Measurements from ENCODE around the gene CAPG.

Gene CAPG

DNA sequence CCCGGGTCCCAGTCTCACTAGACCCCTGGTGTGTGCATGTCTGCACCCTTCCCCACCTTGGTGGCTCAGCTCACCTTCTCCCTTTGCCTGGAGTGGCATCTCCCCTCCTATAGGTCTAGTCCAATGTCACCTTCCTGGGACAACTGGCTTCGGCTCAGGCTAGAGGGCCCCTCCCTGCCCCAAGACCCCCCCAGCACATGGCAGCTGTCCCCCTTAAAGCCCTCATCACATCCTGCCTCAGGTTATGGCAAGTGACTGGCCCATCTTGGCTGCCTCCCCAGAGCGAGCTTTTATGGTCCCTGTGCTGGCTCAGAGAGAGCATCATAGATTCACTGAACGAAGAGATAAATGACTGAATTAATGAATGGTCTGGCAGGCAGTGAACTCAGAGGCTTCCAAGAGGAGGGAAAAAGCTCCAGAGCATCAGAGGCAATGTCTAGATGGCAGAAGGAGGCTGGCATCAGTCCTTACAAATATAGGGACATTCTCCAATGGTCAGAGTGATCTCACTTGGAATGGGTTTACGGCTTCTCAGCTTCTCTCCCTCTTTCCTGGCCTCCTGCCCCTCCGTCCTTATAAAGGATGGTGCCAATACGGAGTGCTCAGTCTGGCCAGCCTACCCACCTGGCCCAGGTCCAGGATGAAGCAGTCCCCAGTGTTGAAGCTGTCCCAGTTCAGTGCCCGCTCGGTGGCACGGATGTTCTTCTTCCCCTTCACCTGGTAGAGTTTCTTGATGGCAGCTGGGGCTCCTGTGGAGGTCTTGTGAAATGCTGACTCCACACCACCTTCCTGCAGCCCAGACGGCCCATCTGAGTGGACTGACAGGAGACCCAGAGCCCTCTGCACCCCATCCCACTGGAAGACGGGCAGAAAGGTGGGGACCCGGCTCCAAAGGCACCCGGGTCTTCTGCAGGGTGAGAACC, 9.4 kb downstream of the CAPG start:
- Histone ChIP-seq H3K9me3 (ENCODE audit: control insufficient read depth, insufficient read depth, low read length) (no peaks in the 10 kb centered on the region), H3K9ac (ENCODE audit: low read depth, low read length) (no peak overlapping the region), H3K4me1 (ENCODE audit: insufficient read depth, low read length) (peaks cover 6% of the 10 kb centered on the region; the same call in 1 of the 2 replicates), H3K36me3 (ENCODE audit: insufficient read depth, low read length) (peaks cover 4% of the 10 kb centered on the region; the same call in 1 of the 2 replicates)

DNA sequence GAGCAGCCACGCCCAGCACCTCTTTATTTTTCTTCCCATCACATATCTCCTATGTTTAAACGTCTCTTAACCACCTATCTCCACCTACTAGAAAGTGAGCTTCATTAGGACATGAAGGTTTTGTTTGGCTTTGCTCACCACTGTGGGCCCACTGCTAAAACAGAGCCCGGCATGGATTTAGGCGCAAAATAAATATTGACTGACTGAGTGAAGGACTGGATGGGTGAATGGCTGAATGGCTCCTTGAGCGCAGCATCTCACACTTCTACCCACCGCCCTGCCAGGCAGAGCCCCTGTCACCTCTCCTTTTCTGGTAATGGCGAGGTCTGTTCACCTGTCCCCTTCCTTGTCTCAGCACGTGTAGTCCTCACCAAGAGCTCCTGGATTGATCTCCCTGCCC, 10.1 kb downstream of the CAPG start:
- H3K36me3 ChIP-seq (ENCODE audit: insufficient read depth, low read length) = peaks cover 4% of the 10 kb centered on the region; the same call in 1 of the 2 replicates
- no peak overlapping the region for H3K9ac ChIP-seq (ENCODE audit: low read depth, low read length)
- no peaks in the 10 kb centered on the region for H3K9me3 ChIP-seq (ENCODE audit: control insufficient read depth, insufficient read depth, low read length)
- no peaks in the 10 kb centered on the region; the same call in 1 of the 2 replicates for H3K4me1 ChIP-seq (ENCODE audit: insufficient read depth, low read length)

DNA sequence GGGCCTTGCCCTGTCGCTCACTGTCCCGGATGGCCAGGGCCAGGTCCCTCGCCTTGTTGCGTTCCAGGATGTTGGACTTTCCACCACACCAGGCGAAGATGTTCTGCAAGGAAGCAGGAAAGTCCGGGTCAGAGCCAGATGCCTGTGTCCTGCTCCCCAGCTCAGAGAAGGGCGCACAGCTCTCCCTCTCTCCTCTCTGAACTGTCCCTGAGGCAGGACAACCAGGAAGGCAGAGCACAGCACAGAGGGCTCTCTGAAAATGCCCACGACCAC, 11.0 kb downstream of the CAPG start:
- Histone ChIP-seq H3K36me3 (ENCODE audit: insufficient read depth, low read length) (peaks cover 5% of the 10 kb centered on the region; the same call in 1 of the 2 replicates), H3K9ac (ENCODE audit: low read depth, low read length) (no peak overlapping the region), H3K4me1 (ENCODE audit: insufficient read depth, low read length) (no peaks in the 10 kb centered on the region), H3K9me3 (ENCODE audit: control insufficient read depth, insufficient read depth, low read length) (no peaks in the 10 kb centered on the region)

DNA sequence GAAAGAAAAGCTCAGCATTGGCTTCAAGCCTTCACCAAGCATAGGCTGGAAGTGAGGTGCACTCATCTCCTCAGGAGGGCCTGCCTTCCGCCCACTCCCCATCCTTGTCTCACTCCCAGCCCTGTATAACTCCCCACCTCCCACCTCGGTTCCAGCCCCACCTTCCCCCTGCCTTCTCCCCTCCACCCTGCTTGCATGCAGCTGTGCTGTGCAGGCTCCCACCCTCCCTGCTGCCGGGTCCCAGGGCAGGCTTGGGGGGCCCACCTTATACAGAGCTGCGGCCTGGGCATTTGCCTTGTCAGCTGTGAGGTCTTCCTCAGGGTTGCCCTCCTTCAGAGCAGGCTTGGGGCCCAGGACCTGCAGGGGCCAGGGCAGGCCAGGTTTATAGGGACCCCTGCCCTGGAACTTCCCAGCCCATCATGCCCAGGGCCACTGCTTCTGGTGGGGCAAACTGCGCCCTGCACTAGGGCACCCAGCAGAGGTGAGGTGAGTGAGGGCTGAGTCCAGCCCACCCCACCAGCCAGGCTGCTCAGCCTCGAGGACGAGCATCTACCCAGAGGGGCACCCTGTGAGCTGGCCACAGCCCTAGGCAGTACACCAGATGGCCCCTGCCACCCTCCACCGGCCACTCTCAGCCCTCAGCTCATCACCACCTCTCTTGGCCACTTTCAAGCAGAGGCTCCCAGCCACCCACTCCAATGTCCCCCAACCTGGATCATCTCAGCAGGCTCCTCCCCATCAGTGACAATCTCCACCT, 11.6 kb downstream of the CAPG start:
- peaks cover 6% of the 10 kb centered on the region; the same call in 1 of the 2 replicates for H3K36me3 ChIP-seq (ENCODE audit: insufficient read depth, low read length)
- H3K9me3 ChIP-seq (ENCODE audit: control insufficient read depth, insufficient read depth, low read length) = no peaks in the 10 kb centered on the region
- H3K9ac ChIP-seq (ENCODE audit: low read depth, low read length) = no peak overlapping the region
- H3K4me1 ChIP-seq (ENCODE audit: insufficient read depth, low read length) = no peaks in the 10 kb centered on the region

DNA sequence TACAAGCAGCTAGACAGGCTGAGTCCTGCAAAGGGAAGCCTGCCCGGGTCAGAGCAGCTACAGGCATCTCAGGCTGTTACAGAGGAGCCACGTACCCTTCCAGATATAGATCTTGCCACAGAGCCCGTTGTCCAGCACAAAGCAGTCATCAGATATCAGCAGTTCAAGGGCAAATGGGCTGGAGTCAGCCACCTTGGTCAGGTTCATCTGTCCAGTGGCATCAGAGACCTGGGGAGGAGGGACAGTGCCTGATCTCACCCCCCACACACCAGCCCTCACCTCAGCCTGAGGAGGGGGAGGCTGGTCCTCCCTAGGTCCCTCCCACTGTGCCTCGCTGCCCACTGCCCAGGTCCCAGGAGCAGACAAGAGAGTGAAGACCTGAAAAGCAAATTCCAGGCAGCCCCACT, 12.2 kb downstream of the CAPG start:
- no peak overlapping the region for H3K9ac ChIP-seq (ENCODE audit: low read depth, low read length)
- no peaks in the 10 kb centered on the region for H3K9me3 ChIP-seq (ENCODE audit: control insufficient read depth, insufficient read depth, low read length)
- H3K4me1 ChIP-seq (ENCODE audit: insufficient read depth, low read length) = no peaks in the 10 kb centered on the region
- peaks cover 6% of the 10 kb centered on the region; the same call in 1 of the 2 replicates for H3K36me3 ChIP-seq (ENCODE audit: insufficient read depth, low read length)

DNA sequence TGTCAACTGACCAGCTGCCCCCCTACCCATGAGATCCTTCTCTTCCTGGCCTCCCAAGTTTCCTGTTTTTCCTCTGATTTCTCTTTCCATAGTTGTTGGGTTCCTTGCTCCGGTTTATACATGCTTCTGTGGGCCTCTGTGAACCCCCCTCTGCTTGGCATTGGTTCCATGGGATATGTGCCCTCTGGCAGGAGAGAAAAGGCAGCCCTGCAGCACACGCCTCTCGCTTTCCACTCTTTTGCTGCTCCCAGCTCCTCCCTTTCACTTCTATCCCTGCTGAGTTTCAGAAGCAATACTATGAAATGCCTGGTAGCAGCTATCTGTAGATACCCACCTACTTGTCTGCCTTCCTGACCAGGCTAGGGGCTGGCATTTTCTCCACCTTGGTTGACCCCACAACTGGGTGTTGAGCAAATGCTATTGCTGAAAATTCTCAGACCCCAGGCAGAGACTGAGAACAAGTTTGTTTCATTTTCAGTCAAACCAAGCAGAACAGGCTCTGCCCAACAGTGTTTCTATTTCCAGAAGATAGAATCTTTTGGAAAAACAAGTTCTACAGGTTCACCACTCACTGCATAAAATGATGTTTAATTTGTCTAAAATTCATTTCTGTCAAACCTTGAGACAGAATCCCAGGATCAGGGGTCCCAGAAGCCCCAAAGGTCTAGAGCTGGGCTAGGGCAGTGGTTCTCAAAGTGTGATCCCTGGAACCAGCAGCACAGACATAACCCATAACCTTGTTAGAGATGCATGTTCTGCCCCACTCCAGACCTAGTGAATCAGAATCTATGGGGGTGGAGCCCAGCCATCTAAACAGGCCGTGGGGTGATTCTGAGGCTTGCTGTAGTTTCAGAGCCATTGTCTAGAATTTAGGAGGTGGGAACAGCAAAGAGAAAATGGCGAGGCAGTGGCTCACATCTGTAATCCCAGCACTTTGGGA, 13.4 kb downstream of the CAPG start:
- Histone ChIP-seq H3K9me3 (ENCODE audit: control insufficient read depth, insufficient read depth, low read length) (no peaks in the 10 kb centered on the region), H3K4me1 (ENCODE audit: insufficient read depth, low read length) (no peaks in the 10 kb centered on the region), H3K36me3 (ENCODE audit: insufficient read depth, low read length) (peaks cover 6% of the 10 kb centered on the region; the same call in 1 of the 2 replicates), H3K9ac (ENCODE audit: low read depth, low read length) (no peak overlapping the region)

DNA sequence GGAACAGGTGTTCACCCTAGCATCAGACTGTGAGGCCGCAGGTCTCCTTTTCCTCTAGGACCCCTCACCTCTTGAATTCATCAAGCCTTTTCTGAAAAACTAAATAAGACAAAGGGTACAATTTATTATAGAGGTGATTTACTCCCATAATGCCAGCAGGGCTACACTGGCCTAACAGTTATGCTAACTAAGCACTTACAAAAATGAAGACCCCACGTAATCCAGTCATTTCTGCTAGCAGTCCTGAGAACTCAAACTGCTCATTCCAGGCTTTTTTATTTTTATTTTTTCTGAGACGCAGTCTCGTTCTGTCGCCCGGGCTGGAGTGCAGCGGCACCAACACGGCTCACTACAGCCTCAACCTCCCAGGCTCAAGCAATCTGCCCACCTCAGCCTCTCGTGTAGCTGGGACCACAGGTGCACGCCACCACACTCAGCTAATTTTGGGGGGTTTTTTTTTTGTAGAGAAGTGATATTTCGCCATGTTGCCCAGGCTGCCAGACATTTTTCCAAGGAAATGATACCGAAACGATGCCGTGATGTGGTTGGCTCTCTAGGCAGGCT, 14.2 kb downstream of the CAPG start:
- H3K9me3 ChIP-seq (ENCODE audit: control insufficient read depth, insufficient read depth, low read length) = no peaks in the 10 kb centered on the region
- no peak overlapping the region for H3K9ac ChIP-seq (ENCODE audit: low read depth, low read length)
- peaks cover 6% of the 10 kb centered on the region; the same call in 1 of the 2 replicates for H3K36me3 ChIP-seq (ENCODE audit: insufficient read depth, low read length)
- H3K4me1 ChIP-seq (ENCODE audit: insufficient read depth, low read length) = no peaks in the 10 kb centered on the region

DNA sequence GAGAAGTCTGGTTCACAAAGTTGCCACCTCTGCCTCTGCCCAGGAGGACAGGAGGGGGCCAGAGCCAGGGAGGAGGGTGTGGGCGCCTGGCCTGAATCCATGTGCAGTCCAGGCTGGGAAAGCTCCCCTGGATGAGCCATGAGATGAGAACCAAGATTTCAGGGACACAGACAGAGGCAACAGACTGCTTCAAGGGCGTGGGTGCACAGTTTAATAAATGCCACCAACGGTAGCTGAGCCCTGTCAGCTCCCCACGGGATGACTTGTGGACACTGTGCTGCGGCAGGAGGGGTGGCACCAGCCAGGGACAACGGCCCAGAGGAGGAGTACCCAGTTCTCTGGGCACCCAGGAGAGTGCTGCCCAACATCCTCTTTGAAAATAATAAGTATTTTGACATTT, 15.2 kb downstream of the CAPG start:
- H3K9ac ChIP-seq (ENCODE audit: low read depth, low read length) = no peak overlapping the region
- H3K36me3 ChIP-seq (ENCODE audit: insufficient read depth, low read length) = peaks cover 2% of the 10 kb centered on the region; the same call in 1 of the 2 replicates
- no peaks in the 10 kb centered on the region for H3K4me1 ChIP-seq (ENCODE audit: insufficient read depth, low read length)
- H3K9me3 ChIP-seq (ENCODE audit: control insufficient read depth, insufficient read depth, low read length) = no peaks in the 10 kb centered on the region

DNA sequence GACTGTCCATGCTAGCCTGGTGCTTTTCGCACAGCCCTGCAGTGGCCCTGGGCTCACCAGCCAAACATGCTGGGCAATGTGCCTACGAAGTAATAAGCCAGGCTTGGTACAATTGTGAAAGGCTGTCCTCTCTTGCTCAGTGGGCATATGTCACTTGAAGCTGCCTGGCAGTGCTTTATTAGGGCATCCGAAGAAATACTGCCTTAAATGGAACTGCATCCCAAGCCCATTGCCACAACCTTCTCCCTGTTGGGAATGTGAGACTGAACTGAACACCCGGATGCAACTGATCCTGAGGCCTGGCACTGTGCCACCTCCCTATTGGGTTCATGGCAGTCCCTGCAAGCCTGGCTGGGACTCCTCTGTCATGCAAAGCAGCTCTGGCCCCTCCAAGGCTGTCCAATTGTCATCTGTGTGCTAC, 15.9 kb downstream of the CAPG start:
- Histone ChIP-seq H3K4me1 (ENCODE audit: insufficient read depth, low read length) (no peaks in the 10 kb centered on the region), H3K9me3 (ENCODE audit: control insufficient read depth, insufficient read depth, low read length) (no peaks in the 10 kb centered on the region), H3K36me3 (ENCODE audit: insufficient read depth, low read length) (0 out of 2 replicates have a peak, but pooled peaks cover 2% of the 10 kb centered on the region), H3K9ac (ENCODE audit: low read depth, low read length) (no peak overlapping the region)

DNA sequence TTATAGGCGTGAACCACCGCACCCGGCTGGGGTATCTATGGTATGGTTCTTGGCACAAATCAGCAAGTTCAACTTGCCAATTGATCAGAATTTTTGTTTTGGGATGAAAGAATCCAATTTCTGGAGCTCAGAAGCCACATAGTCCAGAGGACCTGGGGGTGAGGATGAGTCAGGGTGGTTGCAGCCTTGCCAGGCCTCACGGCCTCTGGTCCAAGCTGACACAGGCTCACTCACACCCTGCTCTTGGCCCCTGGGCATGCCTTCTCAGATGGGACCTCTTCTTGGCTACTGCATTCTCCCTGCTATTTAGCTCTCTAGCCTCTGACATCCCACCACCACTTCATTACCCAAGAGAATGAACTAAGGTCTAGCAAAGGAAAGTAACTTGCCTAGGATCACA, 16.3 kb downstream of the CAPG start:
- Histone ChIP-seq H3K9ac (ENCODE audit: low read depth, low read length) (no peak overlapping the region), H3K36me3 (ENCODE audit: insufficient read depth, low read length) (peaks cover 2% of the 10 kb centered on the region; the same call in 1 of the 2 replicates)

DNA sequence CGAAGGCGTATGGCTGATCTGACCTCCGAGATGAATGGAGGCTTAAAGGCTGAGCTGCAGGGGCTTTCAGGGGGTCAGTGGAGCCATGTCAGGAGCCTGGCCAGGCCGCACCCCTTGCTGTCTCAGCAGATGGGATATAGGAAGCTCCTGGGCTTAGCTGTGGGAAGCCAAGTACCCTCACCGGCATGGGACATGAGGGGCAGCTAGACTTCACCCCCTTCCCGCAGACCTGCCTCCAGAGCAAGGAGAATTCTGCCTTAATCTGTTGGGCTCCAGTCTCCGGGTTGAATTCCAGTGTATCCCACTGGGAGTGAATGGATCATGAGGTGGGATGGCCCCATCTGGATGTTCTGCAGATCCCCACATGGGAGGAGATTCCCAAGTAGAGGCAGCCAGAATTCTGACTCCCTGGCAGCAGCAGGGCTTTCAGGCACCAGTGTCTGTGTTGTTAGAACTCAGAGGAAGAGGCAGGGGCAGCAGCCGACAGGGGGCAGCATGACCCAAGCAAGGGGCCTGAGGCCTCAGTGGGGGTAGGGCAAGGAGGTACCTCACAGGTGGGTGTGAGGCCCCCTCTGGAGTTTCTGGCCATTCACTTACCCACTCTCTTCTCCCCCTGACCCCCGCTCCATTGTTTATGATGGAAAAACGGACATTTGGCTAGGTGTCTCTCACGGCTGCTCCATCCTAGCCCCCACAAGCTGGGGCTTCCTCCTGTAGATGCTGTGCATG, 19.1 kb downstream of the CAPG start:
- no peaks in the 10 kb centered on the region for H3K9me3 ChIP-seq (ENCODE audit: control insufficient read depth, insufficient read depth, low read length)
- H3K4me1 ChIP-seq (ENCODE audit: insufficient read depth, low read length) = peaks cover under 1% of the 10 kb centered on the region; the same call in 1 of the 2 replicates
- H3K9ac ChIP-seq (ENCODE audit: low read depth, low read length) = no peak overlapping the region
- H3K36me3 ChIP-seq (ENCODE audit: insufficient read depth, low read length) = peaks cover 7% of the 10 kb centered on the region

More for the DNA sequence above, 16.3 kb downstream of the CAPG start:
- Histone ChIP-seq H3K9me3 (ENCODE audit: control insufficient read depth, insufficient read depth, low read length) (no peaks in the 10 kb centered on the region), H3K4me1 (ENCODE audit: insufficient read depth, low read length) (no peaks in the 10 kb centered on the region; the same call in 1 of the 2 replicates)

DNA sequence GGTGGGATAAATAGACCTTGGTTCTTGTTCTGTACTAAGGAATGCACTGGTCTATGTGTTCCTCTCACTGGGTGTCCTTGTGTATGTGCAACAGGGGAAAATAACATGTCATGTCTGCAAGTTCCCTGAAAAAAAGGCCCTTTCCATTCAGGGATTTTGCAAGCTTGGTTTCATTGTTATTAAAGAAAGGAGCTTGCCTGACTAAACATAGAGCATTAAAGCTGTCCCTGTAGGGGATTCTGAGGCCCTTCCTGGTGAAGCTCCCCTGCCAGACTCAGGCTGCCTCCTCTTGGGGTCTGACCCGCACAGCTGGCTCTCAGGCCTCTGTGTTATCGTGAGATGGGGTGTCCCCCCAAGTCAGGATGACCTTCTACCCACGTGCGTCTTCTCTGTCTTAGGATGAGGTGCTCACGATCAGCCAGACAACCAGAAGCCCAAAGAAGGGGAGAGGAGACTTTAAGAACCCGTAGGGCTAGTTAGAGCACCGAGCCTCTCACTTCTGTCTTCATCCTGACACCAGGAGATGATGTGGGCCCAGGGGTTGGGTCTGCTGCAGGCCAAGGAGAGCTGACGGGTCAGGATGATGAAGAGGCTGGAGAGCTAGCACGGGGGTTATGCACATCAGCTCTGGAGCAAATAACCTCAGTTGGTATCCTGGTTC, 21.2 kb downstream of the CAPG start:
- Histone ChIP-seq H3K4me1 (ENCODE audit: insufficient read depth, low read length) (peaks cover 8% of the 10 kb centered on the region; the same call in 1 of the 2 replicates), H3K9me3 (ENCODE audit: control insufficient read depth, insufficient read depth, low read length) (no peaks in the 10 kb centered on the region), H3K36me3 (ENCODE audit: insufficient read depth, low read length) (peaks cover 5% of the 10 kb centered on the region), H3K9ac (ENCODE audit: low read depth, low read length) (no peak overlapping the region)

DNA sequence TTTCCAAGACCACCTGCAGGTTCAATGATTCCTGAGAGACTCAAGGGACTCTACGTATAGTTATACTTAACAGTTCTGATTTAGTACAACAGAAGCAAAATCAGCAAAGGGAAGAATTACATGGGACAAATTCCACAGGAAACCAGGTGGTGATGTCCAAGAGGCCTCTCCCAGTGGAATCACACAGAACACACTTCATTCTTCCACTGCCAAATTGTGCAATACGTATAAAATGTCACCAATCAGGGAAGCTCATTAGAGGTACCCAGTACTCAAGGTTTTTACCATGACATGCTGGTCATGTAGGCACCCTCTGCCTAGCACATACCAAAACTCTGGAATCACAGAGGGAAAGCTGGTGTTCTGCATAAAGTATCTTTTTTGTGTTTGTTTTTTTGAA, 22.4 kb downstream of the CAPG start:
- H3K9me3 ChIP-seq (ENCODE audit: control insufficient read depth, insufficient read depth, low read length) = no peaks in the 10 kb centered on the region
- peaks cover 5% of the 10 kb centered on the region for H3K36me3 ChIP-seq (ENCODE audit: insufficient read depth, low read length)
- H3K4me1 ChIP-seq (ENCODE audit: insufficient read depth, low read length) = peaks cover 12% of the 10 kb centered on the region; the same call in 1 of the 2 replicates
- H3K9ac ChIP-seq (ENCODE audit: low read depth, low read length) = no peak overlapping the region
